Thyroid gland (tissue), 4 donors: ENCODE results near the gene GMEB2. TPM values are rescaled to one million over a fixed set of nuclear protein-coding genes. Genes with fewer than 3 reads are reported as not detected.
"Not testable (repeated sequence)": the region's sequence is repeated elsewhere in the genome, so short reads cannot be mapped to it uniquely, and the experiment has no call there.

Source experiments
- DNase-seq, 2 donors: peaks; one replicate each; pipeline ENCODE4 v3.0.0-alpha.2; 2019
- H3K27ac ChIP-seq, 3 donors: fragments of 200-600 bp; sonication (generic); 1 replicate in 2 of 3; 2 replicates in 1 of 3; pipeline ENCODE4 v1.5.1; 2016 to 2019; ENCODE audit warnings: mild to moderate bottlenecking in 1 of 3, moderate library complexity in 1 of 3
- H3K27me3 ChIP-seq: fragments of 200-600 bp; sonication (generic); one replicate; pipeline ENCODE4 v1.5.1; 2019
- H3K36me3 ChIP-seq, 2 donors: fragments of 200-600 bp; sonication (generic); one replicate each; pipeline ENCODE4 v1.5.1; 2016 to 2019
- H3K4me1 ChIP-seq, 2 donors: fragments of 200-600 bp; sonication (generic); one replicate each; pipeline ENCODE4 v1.5.1; 2017 to 2019
- H3K4me3 ChIP-seq, 3 donors: fragments of 200-600 bp; sonication (generic); replicated peaks in 1 of 3; 1 replicate in 2 of 3; 2 replicates in 1 of 3; pipeline ENCODE4 v1.5.1; 2016; ENCODE audit warnings: mild to moderate bottlenecking in 1 of 3
- H3K9me3 ChIP-seq: fragments of 200-600 bp; sonication (generic); one replicate; pipeline ENCODE4 v1.5.1; 2017
- POLR2A ChIP-seq, 2 donors: fragments of 450-650 bp; IDR thresholded peaks; one replicate each; pipeline ENCODE4 v1.6.1; 2017; ENCODE audit warnings: antibody characterized with exemption in 2 of 2, mild to moderate bottlenecking in 2 of 2, moderate library complexity in 1 of 2
- WGBS, 2 donors: methylation state at CpG; one replicate each; pipeline ENCODE4 v1.1.5; 2017; 5-methylcytosine and 5-hydroxymethylcytosine counted together
- intact Hi-C: fragments of 100-400 bp; cut with DNase I; formaldehyde crosslinking; loops from one replicate; pipeline ENCODE4 v1.15.1; 2023
- total RNA-seq, 4 donors: library from RNA; depleted of rRNA; stranded (reverse); fragments of >200 nt; gene quantifications; one replicate each; pipeline ENCODE4 v1.2.3, GENCODE V29; 2016
- TF ChIP-seq, protein P1 (sequence below), 6 experiments: fragments of 200-600 bp in 3 of 6; fragments of 450-650 bp in 3 of 6; sonication (generic) in 3 of 6; IDR thresholded peaks; one replicate each; pipeline ENCODE4 v1.5.1; 2016 to 2019; ENCODE audit warnings: antibody characterized with exemption in 6 of 6, mild to moderate bottlenecking in 2 of 6, inconsistent platforms in 1 of 6, moderate library complexity in 1 of 6

GMEB2 gene
- total RNA-seq, 4 donors from 2014 or later, result 23.1 to 34.9 (median 29.9) TPM

GRCh38 chr20:63606686-63607085 lies 20.2 kb downstream of the GMEB2 start:
- intact Hi-C loops, result no loop called here
- 81 to 91% methylated on average over 6 to 9 of the region's 9 CpGs for WGBS, 2 donors
- no peak for DNase-seq
- Histone ChIP-seq H3K9me3 (no peaks in the 10 kb centered on the region), H3K4me1 (peaks cover 18 to 19% of the 10 kb centered on the region in 2 donors), H3K27me3 (no peaks in the 10 kb centered on the region), H3K27ac (no peak overlapping the region), H3K36me3 (peaks cover 13 to 19% of the 10 kb centered on the region in 2 donors), H3K4me3 (no peak overlapping the region)
- no peak for TF ChIP-seq POLR2A (IDR thresholded peaks at IDR 0.05)
- TF ChIP-seq, protein P1, sequence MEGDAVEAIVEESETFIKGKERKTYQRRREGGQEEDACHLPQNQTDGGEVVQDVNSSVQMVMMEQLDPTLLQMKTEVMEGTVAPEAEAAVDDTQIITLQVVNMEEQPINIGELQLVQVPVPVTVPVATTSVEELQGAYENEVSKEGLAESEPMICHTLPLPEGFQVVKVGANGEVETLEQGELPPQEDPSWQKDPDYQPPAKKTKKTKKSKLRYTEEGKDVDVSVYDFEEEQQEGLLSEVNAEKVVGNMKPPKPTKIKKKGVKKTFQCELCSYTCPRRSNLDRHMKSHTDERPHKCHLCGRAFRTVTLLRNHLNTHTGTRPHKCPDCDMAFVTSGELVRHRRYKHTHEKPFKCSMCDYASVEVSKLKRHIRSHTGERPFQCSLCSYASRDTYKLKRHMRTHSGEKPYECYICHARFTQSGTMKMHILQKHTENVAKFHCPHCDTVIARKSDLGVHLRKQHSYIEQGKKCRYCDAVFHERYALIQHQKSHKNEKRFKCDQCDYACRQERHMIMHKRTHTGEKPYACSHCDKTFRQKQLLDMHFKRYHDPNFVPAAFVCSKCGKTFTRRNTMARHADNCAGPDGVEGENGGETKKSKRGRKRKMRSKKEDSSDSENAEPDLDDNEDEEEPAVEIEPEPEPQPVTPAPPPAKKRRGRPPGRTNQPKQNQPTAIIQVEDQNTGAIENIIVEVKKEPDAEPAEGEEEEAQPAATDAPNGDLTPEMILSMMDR (IDR thresholded peaks at IDR 0.05), result no peak

DNA sequence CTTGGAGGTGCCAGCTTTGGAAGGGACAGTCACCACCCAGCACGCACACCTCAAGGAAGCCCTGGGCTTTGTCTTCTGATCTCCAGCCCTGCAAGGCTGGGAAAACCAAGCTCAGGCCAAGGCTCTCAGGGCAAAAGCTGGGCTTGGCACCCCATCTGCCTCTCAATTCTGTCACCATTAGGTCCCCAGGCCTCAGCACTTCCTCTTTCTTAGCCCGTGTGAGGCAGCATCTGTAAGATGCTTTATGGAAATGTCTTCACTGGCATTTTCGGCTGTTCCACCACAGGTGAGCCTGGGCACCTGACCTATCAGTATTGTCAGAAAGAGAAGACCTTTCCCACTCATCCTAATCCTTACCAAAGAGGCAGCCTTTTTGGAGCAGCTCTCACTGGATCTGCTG lies 24.6 kb downstream of the GMEB2 start:
- intact Hi-C loops, result no loop called here
- Histone ChIP-seq H3K27ac (no peak overlapping the region), H3K4me1 (no peaks in the 10 kb centered on the region), H3K27me3 (no peaks in the 10 kb centered on the region), H3K4me3 (no peak overlapping the region), H3K9me3 (no peaks in the 10 kb centered on the region), H3K36me3 (peaks cover 22 to 36% of the 10 kb centered on the region in 2 donors)
- no peak for DNase-seq
- TF ChIP-seq, protein P1 (IDR thresholded peaks at IDR 0.05), result no peak
- TF ChIP-seq POLR2A (IDR thresholded peaks at IDR 0.05), result no peak
- WGBS, 2 donors, result 89 to 100% methylated on average over 3 of the region's 3 CpGs

DNA sequence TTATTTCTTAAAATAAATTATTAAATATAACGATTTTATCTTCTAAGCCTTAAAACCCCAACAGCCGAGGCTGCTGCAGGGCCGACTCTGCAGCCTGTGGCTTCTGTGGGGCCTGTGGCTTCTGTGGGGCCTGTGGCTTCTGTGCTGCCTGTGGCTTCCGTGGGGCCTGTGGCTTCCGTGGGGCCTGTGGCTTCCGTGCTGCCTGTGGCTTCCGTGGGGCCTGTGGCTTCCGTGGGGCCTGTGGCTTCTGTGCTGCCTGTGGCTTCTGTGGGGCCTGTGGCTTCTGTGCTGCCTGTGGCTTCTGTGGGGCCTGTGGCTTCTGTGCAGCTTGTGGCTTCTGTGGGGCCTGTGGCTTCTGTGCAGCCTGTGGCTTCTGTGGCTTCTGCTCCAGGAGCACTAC lies 25.2 kb downstream of the GMEB2 start:
- H3K4me3 ChIP-seq, H3K27me3 ChIP-seq, H3K27ac ChIP-seq, H3K4me1 ChIP-seq, DNase-seq, H3K9me3 ChIP-seq, intact Hi-C loops: not testable (repeated sequence)
- WGBS, 2 donors, result 85 to 95% methylated on average over 3 to 7 of the region's 8 CpGs
- H3K36me3 ChIP-seq, result peaks cover 22 to 39% of the 10 kb centered on the region in 2 donors

GRCh38 chr20:63599396-63600050 lies 27.4 kb downstream of the GMEB2 start:
- 91 to 95% methylated on average over 27 of the region's 27 CpGs for WGBS, 2 donors
- intact Hi-C loops, result no loop called here
- H3K36me3 ChIP-seq, result peaks cover 30 to 50% of the 10 kb centered on the region in 2 donors
- no peaks in the 10 kb centered on the region for H3K9me3 ChIP-seq
- no peak for TF ChIP-seq POLR2A (IDR thresholded peaks at IDR 0.05)
- TF ChIP-seq, protein P1 (IDR thresholded peaks at IDR 0.05), result no peak
- no peaks in the 10 kb centered on the region for H3K4me1 ChIP-seq
- no peak overlapping the region for H3K4me3 ChIP-seq
- no peak overlapping the region for H3K27ac ChIP-seq
- DNase-seq, result no peak
- no peaks in the 10 kb centered on the region for H3K27me3 ChIP-seq

DNA sequence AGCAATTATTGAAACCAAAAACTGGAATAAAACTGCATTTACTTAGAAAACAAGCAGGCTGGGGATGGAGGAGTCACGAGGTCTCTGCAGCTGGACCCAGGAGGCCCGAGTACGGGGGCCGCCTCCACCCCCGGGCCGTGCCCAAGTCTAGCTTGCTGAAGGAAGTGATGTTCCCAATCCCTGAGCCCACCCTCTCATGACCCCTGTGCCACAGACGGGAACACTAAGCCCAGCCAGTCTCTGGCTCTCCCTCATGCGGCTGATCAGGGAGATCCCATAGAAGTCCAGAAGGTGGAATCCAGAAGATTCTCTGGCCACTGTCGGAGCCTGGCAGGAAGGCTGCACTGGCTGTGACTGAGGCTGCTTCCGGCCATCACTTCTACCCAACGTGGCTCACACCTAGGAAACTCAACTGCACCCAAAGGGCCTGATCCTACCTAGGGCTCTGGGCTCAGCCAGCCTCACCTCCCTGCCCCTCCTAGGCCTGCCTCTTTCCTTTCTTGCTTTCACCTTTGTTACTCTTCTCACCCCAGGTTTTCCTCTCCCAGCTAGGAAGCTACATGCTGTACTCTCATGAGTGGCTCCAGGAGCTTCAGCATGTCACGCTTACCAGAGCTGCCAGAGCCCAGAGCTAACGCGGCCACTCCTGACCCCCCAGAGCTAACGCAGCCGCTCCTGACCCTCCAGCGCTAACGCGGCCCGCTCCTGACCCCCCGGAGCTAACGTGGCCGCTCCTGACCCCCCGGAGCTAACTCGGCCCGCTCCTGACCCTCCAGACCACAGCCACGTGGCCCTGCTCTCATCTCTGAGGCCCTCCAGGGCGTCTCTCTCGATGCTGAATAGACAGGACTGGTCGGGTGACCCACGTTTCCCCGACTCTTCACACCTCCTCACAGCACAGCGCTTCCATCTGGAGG lies 28.2 kb downstream of the GMEB2 start:
- H3K9me3 ChIP-seq, result no peaks in the 10 kb centered on the region
- H3K27me3 ChIP-seq, result no peaks in the 10 kb centered on the region
- intact Hi-C loops, result no loop called here
- DNase-seq, result no peak
- 91 to 94% methylated on average over 31 to 32 of the region's 33 CpGs for WGBS, 2 donors
- H3K4me1 ChIP-seq, result no peaks in the 10 kb centered on the region
- H3K4me3 ChIP-seq, result no peak overlapping the region
- no peak overlapping the region for H3K27ac ChIP-seq
- H3K36me3 ChIP-seq, result peaks cover 30 to 50% of the 10 kb centered on the region in 2 donors
- TF ChIP-seq, protein P1 (IDR thresholded peaks at IDR 0.05), result no peak
- TF ChIP-seq POLR2A (IDR thresholded peaks at IDR 0.05), result no peak
